HG03066 (cell line): Measurements from ENCODE around the gene KCNE1.
"Not testable (repeated sequence)": the region's sequence is repeated elsewhere in the genome, so short reads cannot be mapped to it uniquely, and the experiment has no call there.

Experiments
- ATAC-seq: cut with Tn5 transposase; IDR thresholded peaks from one replicate; pipeline ENCODE4 v1.9.1; 2021; ENCODE audit warnings: low read depth; ENCODE audit not compliant: unreplicated experiment

The KCNE1 gene

DNA sequence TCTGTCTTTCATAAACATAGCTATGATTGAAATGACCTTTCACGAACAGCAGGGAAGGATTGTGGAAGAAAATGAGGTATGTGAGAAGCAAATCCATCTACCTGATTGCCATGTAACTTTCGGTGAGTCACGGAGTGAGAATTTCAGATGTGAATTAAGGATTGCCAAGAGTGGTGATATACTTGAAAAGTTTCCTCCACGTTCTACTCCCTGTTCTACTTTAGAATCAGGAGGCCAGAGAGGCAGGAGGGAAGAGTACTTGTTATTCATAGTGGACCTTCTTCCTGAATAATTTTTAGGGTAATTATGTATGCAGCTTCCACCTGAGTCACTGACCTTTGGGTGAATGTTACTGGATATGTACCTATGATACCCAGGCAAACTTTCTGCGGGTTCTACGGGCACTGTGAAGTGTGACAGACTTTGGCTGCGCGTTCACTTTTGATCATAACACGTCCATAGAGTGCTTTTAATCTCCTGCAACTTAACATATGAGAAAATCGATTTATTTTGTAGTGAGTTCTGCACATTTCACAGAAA lies 2.6 kb upstream of the KCNE1 start:
- ATAC-seq: no peak

DNA sequence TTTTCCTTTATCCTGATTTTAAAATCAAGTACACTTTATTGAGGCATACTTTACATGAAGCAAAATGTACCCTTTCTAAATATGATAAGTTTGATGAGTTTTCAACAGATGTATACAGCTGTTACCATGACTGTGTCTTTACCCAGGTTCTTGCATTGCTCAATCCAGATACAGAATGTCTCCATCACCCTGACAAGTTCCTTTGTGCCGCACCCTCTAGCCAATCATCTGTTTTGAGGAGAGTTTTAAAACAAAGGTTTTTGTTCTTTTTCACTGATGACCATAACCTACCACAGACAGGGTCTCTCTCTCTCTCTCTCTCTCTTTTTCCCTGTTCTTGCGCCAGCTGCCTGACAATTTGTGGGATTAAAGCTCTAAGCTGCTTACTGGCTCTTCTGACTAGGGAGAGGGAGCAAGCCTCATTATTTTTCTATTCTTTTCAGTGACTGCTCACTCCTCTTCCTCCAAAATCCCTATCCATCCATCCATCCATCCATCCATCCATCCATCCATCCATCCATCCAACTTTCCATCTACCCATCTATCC lies 1.2 kb upstream of the KCNE1 start:
- ATAC-seq: no peak

DNA sequence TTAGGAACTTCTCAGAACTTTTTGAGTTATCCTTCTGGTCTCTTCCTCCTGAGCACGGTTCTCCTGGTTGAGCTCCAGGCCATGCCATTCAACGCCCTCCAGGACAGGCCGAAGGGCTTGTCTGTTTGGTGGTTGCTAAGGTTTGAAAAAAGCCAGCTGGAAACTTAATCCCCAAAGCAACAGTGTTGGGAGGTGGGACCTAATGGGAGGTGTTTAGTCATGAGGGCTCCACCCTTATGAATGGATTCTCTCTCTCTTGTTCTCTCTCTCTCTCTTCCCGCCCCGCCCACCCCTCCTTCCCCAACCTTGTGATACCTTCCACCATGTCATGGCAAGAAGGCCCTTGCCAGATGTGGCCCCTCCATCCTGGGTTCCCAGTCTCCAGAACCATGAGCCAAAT lies 829 bp downstream of the KCNE1 start:
- ATAC-seq: no peak

DNA sequence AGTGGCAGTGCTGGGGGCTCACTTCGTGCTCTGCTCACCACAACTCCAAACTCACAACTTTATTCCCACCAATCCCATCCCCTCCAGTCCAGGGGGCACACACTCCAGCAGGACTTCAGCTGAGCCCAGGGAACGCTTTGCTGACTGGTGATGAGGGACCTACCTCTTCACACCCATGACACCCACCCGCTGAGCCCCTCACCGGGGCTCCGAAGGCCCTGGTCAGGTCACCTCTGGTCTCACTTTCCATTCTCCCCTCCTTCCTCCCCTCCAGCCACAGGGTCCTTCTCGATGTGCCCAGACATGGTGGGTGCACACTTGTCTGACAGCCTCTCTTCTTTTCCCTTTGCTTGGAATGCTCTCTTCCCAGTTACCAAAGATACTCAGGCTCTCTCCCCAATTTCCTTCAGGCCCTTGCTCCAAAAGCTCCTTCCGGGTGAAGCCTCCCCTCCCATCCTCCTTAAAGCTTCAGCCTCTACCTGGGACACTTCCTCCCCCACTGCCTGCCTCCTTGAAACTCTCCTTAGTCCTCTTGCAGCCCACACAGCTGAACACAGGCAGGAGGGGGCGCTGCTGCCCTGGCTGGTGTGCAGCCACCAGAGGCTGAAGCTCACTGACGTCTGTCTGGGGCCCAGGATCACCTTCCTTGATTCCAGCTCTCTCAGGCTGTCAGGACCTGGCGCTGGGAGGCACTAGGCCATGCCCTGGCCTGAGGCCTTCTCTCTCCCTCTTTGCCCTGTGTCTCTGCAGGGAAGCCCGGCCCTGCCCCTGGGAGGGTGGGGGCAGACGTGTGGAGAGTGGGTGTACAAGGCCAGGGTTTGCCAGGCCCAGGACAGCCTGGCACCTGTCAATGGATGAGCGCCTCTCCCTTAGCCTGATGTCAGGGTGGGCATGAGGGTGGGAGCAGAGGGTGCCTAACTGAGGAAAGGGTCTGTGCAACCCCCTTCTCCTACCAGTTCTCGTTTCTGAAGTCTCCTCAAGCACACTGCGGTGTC lies 1.6 kb downstream of the KCNE1 start:
- ATAC-seq: peak; percentile 83

DNA sequence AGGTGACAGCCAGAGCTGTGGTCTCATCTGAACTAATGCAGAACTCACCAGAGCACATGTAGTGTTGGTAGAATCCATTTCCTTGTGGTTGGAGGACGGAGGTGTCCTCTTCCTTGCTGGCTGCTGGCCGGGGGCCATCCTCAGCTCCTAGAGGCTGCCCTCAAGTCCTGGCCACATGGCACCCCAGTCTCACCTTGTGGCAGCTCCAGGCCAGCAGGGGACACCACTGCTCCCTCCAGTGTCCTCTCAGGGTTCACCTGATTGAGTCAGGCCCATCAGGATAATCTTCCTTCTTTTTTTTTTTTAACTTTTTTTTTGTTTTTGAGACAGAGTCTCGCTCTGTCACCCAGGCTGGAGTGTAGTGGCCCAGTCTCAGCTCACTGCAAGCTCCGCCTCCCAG lies 2.9 kb downstream of the KCNE1 start:
- ATAC-seq: no peak

DNA sequence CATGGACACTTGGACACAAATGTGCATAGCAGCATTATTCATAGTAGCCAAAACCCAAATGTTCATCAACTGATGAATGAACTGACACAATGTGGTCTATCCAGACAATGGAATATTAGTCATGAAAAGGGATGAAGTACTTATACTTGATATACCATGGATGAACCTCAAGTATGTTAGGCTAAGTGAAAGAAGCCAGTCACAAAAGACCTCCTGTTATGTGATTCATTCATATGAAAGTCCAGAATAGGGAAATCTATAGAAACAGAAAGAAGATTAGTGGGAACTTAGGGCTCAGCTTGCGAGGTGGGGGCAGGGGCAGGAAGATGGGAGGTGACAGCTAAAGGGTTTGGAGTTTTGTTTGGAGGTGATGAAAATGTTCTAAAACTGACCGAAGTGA lies 7.4 kb downstream of the KCNE1 start:
- ATAC-seq: no peak

DNA sequence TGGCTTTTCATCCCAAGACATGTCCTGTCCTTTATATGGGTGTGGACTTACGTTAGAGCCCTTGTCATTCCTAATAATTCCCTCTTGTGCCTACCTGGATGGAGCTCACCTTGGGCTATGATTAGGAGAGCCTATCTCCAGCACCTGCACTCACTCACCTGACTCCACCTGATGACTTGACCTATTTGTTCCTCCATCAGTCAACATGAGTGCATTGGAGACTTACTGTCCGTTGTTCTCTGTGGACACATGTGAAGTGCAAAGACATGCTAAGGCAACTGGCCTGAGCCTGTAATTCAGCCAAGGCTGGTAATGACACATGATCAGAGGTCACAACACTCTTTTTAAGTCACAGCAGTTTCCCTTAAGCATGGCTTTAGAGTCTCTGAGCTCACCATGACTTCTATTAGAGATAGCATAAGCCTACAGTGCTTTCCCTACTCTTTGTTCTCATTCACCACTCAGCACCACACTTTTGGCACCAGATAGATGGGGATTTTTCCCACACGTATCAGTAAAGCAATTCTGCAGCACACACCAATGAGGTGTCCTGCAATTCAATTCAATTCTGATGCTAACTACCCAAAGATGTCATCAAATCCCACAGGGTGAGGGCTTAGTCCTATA lies 9.4 kb downstream of the KCNE1 start:
- no peak for ATAC-seq

DNA sequence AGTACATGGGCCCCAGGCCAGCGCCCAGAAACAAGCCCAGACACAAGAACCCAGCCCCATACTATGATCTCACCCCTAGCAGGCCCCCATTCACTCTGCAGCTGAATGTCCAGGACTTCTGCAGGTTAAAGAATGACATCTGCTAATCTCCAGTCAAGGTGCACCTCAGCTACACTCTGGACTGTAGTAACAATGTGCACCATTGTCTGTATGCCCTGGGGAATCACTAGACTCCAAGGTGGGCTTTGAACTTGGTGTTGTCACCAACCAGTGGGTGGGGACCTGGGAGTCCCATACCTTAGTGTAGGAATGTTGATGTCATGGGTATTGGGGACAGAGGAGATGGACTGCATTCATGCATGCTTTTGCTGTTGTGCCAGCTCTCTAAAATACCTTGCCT lies 10.3 kb downstream of the KCNE1 start:
- ATAC-seq: no peak

DNA sequence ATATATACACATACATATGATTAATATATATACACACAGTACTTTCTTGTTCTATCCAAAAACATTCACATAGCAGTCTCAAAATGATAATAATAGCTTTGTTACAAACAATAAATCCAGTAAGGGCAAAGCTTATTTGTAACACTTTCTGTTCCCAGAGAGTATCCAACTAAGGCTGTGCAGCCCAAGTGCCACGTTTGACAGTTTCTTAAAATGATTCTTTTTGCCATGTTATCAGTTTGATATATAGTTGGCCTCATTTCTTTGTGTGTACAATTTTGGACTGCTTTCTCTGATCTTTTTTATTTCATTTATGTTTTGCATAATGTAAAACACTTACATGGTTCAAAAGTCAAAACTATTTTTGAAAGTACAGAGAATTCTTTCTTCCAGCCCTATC lies 11.8 kb downstream of the KCNE1 start:
- no peak for ATAC-seq

DNA sequence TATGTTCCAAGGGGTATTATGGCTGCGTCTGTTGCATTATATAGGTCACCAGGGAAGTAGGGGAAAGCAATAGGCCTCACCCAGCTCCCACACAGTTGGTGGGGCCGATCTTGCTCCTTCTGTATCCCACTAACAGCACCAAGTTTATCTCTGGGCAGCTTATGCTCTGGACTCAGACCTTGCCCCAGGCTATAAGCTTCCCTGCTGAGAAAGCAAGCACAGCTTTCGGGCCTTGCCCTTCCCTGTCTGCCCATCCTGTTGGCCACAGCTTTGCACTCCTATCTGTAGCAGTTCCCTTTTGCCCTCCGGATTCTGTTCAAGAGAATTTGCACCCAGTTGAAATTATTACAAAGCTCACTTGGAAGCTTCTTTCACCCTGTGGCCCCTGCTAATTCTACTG lies 12.9 kb downstream of the KCNE1 start:
- no peak for ATAC-seq

DNA sequence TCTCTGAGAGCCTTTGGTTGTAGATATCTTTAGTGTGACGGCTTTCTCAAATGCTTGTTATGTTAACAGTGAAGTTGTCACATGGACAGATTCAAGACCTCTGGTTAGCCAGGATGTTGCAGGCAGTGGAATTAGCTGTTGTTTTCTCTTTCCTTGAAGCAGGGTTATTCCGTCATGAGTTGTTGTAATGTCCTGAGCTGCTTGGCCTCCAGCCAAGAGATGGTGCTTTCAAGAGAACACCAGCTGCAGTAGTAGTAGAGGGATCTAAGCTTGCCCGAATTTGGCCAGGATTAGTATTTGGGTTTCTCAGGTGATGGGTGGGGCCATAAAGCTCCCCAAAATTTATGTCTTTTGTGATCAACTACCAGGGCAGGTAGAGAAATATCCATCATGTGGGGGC lies 13.4 kb downstream of the KCNE1 start:
- ATAC-seq: no peak

DNA sequence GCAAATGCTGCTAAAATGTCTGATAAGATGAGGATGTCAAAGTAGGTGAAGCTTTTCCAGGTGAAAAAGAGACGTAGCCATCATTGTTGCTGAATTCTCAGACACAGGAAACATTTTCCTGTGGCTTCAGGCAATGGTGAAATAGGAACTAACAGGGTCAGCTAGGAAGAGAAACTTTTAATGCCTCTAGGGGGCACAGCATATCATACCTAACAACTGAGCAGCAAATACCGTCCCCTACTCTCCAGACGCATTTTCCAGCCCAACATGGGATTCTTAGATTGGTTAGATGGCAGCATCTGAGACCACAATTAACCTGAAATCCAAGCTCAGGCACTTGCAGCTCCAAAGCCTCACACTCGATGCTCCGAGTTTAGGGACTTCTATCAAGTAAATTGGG lies 28.2 kb downstream of the KCNE1 start:
- ATAC-seq: not testable (repeated sequence)

DNA sequence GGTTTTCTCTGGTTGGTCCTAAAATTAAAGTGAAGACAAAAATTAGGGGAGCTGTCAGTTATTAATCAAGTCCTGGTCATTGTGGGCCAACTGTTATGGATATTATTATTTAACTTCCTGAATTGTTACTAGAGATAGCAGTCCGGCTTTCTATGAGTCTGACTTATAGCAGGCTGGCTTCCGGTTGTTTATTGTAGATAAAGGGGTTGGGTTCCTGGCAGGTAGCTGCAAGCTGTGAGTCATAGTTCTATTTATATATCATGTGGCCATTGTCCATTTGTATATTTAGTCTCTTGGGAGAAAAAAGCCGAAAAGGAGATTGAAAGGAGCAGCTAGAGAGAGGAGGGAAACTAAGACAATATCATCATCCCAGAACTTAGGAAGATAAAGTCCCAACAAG lies 28.6 kb downstream of the KCNE1 start:
- not testable (repeated sequence) for ATAC-seq

DNA sequence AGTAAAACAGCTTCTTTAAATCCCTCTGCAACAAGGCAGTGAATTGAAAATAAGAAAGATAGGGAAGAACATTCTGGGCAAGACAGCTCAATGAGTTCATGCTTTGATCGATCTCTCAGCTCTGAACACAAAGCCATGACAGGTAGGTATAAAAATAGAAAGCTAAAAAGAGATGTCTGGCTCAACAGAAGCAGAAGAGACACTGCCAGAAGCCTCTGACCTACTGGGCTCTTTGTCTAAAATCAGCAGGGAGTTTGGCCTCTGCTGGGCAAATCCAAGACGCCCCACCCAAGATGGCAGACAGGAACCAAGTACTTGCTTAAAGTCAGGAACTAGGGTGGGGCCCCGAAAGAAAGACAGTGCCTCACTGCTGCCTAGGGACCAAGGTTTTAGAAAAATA lies 44.7 kb downstream of the KCNE1 start:
- ATAC-seq: not testable (repeated sequence)

DNA sequence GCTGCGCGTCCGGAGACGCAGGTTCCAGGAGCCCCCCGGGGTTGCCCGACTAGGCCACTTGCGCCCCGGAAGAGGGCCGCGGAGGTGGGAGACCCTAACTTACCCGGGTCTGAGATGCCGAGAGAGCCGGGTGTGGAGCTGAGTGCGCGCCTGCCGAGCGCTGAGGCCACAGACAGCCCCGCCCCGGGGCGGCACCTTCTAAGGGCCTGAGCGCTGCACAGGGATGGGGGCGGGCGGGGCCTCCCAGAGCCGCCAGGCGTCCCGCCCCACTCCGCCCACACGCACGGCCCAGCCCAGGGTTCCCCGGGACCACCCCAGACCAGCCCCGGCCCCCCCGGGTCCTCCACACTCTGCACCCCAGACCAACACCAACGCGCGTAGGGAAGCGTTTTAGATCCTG lies 52.6 kb downstream of the KCNE1 start:
- ATAC-seq: not testable (repeated sequence)

DNA sequence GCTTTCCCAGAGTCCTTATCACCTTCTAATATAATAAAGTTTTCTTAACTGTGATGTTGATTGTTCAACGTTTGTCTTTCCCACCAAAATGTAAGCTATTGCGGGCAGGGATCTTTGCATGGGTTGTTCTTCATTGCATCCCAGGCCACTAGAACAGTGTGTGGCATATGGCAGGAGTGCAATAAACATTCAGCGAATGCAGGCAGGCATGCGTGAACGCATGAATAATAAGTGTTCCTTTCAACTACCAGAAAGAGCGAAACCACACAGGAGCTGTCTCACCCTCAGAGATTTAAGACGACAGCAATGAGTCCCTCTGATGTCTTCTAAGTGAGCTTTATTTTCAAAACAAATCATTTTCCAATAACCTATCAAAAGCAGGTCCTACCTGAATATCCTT lies 53.7 kb downstream of the KCNE1 start:
- not testable (repeated sequence) for ATAC-seq

DNA sequence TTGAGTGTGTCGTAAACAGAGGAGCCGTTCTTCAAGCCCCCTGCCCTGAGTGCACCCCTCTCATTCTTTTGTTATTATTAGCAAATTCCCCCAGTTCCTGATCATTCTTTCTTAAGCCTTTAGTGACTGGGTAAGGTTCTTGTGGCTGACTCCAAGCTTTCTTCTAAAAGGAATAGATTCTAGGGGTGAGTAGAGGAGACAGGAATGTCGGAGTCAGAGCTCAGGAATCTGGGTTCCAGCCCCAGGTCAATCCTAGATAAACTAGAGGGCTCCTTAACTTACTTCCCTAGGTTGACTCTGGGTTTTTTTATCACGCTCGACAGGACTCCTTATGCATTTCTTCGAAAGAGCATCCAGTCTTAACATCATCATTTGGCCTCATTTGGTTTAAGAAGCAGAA lies 55.8 kb downstream of the KCNE1 start:
- ATAC-seq: not testable (repeated sequence)

DNA sequence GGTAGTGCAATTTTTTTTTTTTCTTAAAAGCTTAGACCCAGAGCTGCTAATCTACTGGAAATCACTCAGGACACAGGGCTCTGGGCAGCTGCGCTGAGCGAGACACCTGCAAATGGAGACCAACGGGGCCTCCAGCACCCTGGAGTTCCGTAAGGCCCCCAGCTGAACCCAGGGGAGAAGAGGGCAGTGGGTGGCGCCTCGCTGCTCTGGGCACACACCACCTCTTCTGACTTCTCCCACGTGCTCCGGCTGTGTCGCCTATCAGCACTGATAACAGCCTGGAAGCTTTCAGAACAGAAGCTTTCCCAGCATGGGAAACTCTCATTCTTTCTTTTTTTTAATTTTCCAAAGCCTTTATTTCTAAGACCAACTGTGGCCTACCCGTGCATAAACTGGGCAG lies 56.4 kb downstream of the KCNE1 start:
- not testable (repeated sequence) for ATAC-seq

DNA sequence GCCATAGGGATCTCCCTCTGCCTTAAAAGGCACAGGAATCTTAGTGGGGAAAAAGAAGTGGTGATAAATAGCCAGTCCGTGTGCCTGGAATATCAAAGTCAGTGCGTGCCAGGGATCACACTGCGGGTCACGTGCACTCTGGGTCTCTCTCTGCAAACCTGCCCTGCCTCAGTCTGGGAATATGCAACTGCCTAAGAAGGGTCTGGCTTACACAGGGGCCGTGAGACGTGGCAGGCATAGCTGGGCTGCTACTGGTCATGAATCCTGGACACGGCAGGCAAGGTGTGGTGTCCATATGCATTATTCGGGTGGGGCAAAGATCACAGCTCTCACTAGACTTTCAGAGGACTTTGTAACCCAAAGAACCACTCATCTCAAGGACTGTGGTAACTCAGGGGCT lies 65.0 kb downstream of the KCNE1 start:
- ATAC-seq: not testable (repeated sequence)

DNA sequence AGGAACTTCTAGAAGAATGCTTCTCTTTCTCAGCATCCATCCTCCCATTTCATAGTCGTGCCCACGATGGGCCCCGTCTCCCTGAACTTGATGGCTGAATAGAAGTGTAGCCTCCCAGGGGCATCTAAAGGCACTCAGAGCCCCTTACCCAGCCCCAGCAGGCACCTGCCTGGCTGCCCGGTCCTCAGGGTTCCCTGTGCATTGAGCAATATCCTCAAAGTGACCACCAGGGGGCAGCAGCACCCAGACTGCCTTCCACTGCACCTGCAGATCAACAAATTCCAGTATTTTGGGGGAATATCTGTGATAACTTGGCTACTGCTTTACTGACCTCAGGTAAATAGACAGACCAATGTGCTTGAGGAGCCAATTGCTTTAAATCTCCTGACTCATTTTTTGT lies 68.5 kb downstream of the KCNE1 start:
- ATAC-seq: not testable (repeated sequence)

DNA sequence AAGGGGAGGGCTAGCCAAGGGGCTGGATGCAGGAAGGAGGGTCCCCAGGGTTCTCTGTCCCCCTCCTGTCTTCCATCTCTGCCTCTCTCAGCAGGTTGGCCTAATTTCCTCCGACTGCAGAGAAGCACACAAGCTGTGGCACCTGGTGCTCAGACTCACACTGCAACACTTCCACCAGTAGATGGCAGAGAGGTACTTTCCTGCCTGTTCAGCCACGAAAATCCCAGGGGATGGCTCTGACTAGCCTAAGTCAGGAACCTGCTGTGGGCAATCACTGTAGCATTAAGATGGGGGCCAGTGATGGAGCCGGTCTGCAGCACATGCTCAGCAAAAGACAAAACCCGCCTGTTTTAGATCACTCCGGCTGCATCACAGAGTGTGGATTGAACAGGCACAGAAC lies 82.3 kb downstream of the KCNE1 start:
- ATAC-seq: not testable (repeated sequence)
